Fibroblast of villous mesenchyme (primary cell): ENCODE results near the gene LSR. TPM values are rescaled to one million over a fixed set of nuclear protein-coding genes. Genes with fewer than 3 reads are reported as not detected.

Experiments
- DNase-seq: peaks from one replicate; pipeline ENCODE4 v3.0.0-alpha.2; 2010; ENCODE audit warnings: low read depth
- H3K4me3 ChIP-seq: 2 replicates; pipeline ENCODE4 v1.5.1; 2011; ENCODE audit warnings: low read depth, mild to moderate bottlenecking, low read length
- total RNA-seq: library from RNA; depleted of rRNA; stranded (reverse); fragments of >200 nt; gene quantifications from 2 replicates; pipeline ENCODE4 v1.2.3, GENCODE V29; 2012
- TF ChIP-seq, protein P1 (sequence below): IDR thresholded peaks from 2 replicates; pipeline ENCODE4 v1.5.1; 2012; ENCODE audit warnings: low read depth, mild to moderate bottlenecking, low read length; ENCODE audit not compliant: insufficient read depth

LSR gene
- total RNA-seq, 1 donor = 0.86 TPM

DNA sequence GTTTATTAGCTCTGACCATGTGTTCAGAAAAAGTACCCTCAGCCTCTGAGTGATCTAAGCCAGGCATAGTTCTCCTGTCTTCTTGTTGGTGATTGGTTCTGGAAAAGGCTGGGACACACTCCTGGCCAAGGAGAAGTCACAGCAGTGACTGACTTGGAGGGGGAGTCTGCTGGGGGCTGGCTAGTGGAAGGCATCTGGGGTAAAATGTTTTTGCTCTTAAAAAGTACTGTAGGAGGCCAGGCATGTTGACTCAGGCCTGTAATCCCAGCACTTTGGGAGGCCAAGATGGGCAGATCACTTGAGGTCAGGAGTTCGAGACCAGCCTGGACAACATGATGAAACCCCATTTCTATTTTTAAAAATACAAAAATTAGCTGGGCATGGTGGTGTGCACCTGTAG is 41.9 kb upstream of the LSR start:
- H3K4me3 ChIP-seq = no peak overlapping the region
- TF ChIP-seq, protein P1, sequence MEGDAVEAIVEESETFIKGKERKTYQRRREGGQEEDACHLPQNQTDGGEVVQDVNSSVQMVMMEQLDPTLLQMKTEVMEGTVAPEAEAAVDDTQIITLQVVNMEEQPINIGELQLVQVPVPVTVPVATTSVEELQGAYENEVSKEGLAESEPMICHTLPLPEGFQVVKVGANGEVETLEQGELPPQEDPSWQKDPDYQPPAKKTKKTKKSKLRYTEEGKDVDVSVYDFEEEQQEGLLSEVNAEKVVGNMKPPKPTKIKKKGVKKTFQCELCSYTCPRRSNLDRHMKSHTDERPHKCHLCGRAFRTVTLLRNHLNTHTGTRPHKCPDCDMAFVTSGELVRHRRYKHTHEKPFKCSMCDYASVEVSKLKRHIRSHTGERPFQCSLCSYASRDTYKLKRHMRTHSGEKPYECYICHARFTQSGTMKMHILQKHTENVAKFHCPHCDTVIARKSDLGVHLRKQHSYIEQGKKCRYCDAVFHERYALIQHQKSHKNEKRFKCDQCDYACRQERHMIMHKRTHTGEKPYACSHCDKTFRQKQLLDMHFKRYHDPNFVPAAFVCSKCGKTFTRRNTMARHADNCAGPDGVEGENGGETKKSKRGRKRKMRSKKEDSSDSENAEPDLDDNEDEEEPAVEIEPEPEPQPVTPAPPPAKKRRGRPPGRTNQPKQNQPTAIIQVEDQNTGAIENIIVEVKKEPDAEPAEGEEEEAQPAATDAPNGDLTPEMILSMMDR = no peak
- no peak for DNase-seq

DNA sequence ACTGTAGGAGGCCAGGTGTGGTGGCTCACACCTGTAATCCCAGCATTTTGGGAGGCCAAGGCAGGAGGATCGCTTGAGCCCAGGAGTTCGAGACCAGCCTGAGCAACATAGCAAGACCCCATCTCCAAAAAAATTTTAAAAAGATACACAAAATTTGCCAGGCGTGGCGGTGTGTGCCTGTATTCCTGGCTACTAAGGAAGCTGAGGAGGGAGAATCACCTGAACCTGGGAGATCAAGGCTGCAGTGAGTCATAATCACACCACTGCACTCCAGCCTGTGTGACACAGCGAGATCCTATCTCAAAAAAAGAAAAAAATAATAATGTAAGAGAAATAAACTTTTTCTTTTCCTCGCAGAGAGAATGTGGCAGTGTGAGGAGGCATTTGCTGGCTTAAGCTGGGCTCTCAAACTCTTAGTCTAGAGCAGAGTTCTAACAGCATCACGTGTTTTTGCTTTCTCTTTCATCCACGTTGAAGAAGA is 41.4 kb upstream of the LSR start:
- TF ChIP-seq, protein P1 = no peak
- no peak overlapping the region for H3K4me3 ChIP-seq
- DNase-seq = no peak

DNA sequence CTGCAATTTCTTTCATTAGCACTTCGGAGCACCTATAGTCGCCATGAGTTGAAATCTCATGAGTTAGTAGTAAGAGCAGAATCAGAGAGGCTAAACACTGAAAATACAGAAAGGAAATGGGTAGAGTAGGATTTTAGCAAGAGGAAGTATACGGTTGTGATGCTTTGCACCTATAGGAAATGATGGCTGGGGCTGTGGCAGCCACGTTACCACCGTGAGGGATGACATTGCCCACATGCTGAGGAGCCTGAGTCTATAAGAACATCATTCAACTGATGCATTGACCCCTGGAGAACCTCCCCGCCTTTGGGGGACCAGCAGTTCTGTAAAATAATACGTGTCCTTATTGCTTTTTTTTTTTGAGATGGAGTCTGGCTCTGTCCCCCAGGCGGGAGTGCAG is 40.7 kb upstream of the LSR start:
- TF ChIP-seq, protein P1 = no peak
- no peak for DNase-seq

DNA sequence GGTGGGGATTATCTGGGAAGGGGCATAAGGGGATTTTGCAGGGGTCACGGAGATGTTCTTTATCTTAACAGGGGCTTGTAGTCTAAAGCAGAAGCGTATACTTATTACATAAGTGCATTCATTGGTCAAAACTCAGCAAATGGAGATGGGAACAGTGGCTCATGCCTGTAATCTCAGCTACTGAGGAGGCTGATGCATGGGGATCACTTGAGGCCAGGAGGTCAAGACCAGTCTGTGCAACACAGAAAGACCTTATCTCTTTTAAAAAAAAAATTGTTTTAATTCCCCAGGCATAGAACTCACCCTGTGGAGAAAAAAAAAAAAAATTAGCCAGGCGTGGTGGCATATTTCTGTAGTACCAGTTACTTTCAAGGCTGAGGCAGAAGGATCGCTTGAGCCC is 39.2 kb upstream of the LSR start:
- TF ChIP-seq, protein P1 = no peak
- no peak overlapping the region for H3K4me3 ChIP-seq
- no peak for DNase-seq

More for the DNA sequence above, 40.7 kb upstream of the LSR start:
- no peak overlapping the region for H3K4me3 ChIP-seq

DNA sequence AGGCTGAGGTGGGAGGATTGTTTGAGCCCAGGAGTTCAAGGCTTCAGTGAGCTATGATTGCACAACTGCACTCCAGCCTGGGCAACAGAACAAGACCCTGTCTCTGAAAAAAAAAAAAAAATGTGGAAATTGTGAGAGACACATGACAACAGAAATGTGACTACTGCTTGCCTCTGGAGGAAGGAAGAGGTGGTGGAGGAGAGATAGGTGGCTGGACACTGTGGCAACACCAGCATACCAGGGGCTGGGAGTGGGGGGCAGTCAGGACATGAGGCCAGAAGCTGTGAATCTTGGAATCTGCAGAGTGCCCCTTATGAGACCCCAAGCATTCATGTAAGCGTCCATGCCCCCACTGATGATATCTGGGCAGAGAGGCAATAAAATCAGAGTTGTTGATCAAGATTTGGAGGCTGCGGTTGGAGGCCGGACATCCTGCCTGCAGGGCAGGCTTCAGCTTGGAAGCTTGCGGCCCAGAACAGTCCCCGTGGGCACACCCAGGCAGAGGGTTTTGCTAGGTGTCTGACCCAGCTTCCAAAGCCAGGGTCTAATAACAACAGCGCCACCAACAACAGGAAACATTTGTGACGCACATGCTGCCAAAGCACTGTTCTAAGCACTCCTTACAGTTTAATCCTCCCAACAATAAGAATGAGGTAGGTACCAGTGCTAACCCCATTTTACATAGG is 37.1 kb upstream of the LSR start:
- no peak overlapping the region for H3K4me3 ChIP-seq
- TF ChIP-seq, protein P1 = no peak
- DNase-seq = no peak

DNA sequence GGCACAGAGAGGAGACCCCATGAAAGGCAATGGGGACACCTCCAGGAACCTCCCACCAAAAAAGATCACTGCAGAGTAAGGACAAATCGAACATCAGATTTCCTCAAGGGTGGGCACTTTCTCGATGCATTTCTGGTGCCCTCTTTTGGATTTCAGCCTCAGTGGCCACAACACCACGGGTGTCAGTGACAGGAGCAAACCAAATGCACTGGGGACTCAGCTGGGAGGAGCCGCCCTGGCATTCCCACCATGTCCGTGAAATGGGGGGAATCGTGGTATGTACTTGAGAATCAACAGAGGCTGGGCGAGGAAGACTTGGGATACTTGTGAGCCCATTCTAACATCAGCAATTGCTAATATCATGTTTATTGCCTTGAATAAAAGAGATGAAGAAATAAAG is 36.6 kb upstream of the LSR start:
- DNase-seq = no peak
- TF ChIP-seq, protein P1 = no peak
- H3K4me3 ChIP-seq = no peak overlapping the region
